ENCODE measurements around the gene SCCPDH.
A peak's percentile ranks its signal among the peaks of the same experiment; 100 is the strongest.

SCCPDH gene

GRCh38 chr1:246681900-246682895 lies 42.0 kb upstream of the SCCPDH start:
- no peak overlapping the region for H3K27ac ChIP-seq (replicated peaks)
- TF ChIP-seq CTCF (IDR thresholded peaks at IDR 0.05; ENCODE audit: insufficient read depth, low read length): no peak
- TF ChIP-seq REST (IDR thresholded peaks at IDR 0.05; ENCODE audit: insufficient replicate concordance, low read depth): no peak
- TF ChIP-seq GABPA (IDR thresholded peaks at IDR 0.05; ENCODE audit: low read depth): no peak
- TF ChIP-seq POLR2AphosphoS5 (IDR thresholded peaks at IDR 0.05; ENCODE audit: low read depth): no peak
- TF ChIP-seq SPI1 (IDR thresholded peaks at IDR 0.05; ENCODE audit: borderline replicate concordance, low read depth): no peak
- DNase-seq (ENCODE audit: low read depth in 1 of 2, low spot score in 1 of 2): no peak

GRCh38 chr1:246683521-246683920 lies 40.7 kb upstream of the SCCPDH start:
- no peak overlapping the region for H3K27ac ChIP-seq (replicated peaks)

More at GRCh38 chr1:246681900-246682895, 42.0 kb upstream of the SCCPDH start:
- no peak overlapping the region for H3K4me3 ChIP-seq (replicated peaks; ENCODE audit: insufficient read depth, low read length)
- H3K27me3 ChIP-seq (ENCODE audit: insufficient read depth, poor library complexity, severe bottlenecking): no peaks in the 10 kb centered on the region

GRCh38 chr1:246687002-246687401 lies 37.2 kb upstream of the SCCPDH start:
- Histone ChIP-seq H3K4me3 (replicated peaks; ENCODE audit: insufficient read depth, low read length) (no peak overlapping the region), H3K27ac (replicated peaks) (no peak overlapping the region), H3K27me3 (ENCODE audit: insufficient read depth, poor library complexity, severe bottlenecking) (no peaks in the 10 kb centered on the region)
- no peak for DNase-seq (ENCODE audit: low read depth in 1 of 2, low spot score in 1 of 2)
- TF ChIP-seq POLR2AphosphoS5 (IDR thresholded peaks at IDR 0.05; ENCODE audit: low read depth) (no peak), CTCF (IDR thresholded peaks at IDR 0.05; ENCODE audit: insufficient read depth, low read length) (no peak), REST (IDR thresholded peaks at IDR 0.05; ENCODE audit: insufficient replicate concordance, low read depth) (no peak), SPI1 (IDR thresholded peaks at IDR 0.05; ENCODE audit: borderline replicate concordance, low read depth) (no peak), GABPA (IDR thresholded peaks at IDR 0.05; ENCODE audit: low read depth) (no peak)

More at GRCh38 chr1:246683521-246683920, 40.7 kb upstream of the SCCPDH start:
- TF ChIP-seq POLR2AphosphoS5 (IDR thresholded peaks at IDR 0.05; ENCODE audit: low read depth) (no peak), GABPA (IDR thresholded peaks at IDR 0.05; ENCODE audit: low read depth) (no peak)
- Histone ChIP-seq H3K4me3 (replicated peaks; ENCODE audit: insufficient read depth, low read length) (no peak overlapping the region), H3K27me3 (ENCODE audit: insufficient read depth, poor library complexity, severe bottlenecking) (no peaks in the 10 kb centered on the region)
- DNase-seq (ENCODE audit: low read depth in 1 of 2, low spot score in 1 of 2): no peak

GRCh38 chr1:246689409-246690008 lies 34.7 kb upstream of the SCCPDH start:
- peak overlapping the region; percentile 21; the same call in 1 of the 2 replicates for H3K4me3 ChIP-seq (replicated peaks; ENCODE audit: insufficient read depth, low read length)
- no peaks in the 10 kb centered on the region for H3K27me3 ChIP-seq (ENCODE audit: insufficient read depth, poor library complexity, severe bottlenecking)
- H3K27ac ChIP-seq (replicated peaks): no peak overlapping the region
- TF ChIP-seq CTCF (IDR thresholded peaks at IDR 0.05; ENCODE audit: insufficient read depth, low read length): peak; percentile 90
- TF ChIP-seq REST (IDR thresholded peaks at IDR 0.05; ENCODE audit: insufficient replicate concordance, low read depth): no peak
- peak; percentile 64 to 76 for DNase-seq (ENCODE audit: low read depth in 1 of 2, low spot score in 1 of 2)

Measured in HL-60 (cell line).